ENCODE data around the gene XKR8.

Gene XKR8

GRCh38 chr1:27940870-27941560, 18.8 kb upstream of the XKR8 start:
- no peak for DNase-seq (ENCODE audit: low read depth)
- H3K4me3 ChIP-seq (ENCODE audit: low read depth, low read length), result no peak overlapping the region

GRCh38 chr1:27941671-27942540, 17.9 kb upstream of the XKR8 start:
- no peak for DNase-seq (ENCODE audit: low read depth)
- no peak for TF ChIP-seq CTCF (IDR thresholded peaks at IDR 0.05; ENCODE audit: insufficient read depth, low read depth, low read length, missing control alignments)
- H3K4me3 ChIP-seq (ENCODE audit: low read depth, low read length), result no peak overlapping the region

More at GRCh38 chr1:27940870-27941560, 18.8 kb upstream of the XKR8 start:
- no peak for TF ChIP-seq CTCF (IDR thresholded peaks at IDR 0.05; ENCODE audit: insufficient read depth, low read depth, low read length, missing control alignments)

- DNase-seq (ENCODE audit: low read depth), result no peak
- TF ChIP-seq CTCF (IDR thresholded peaks at IDR 0.05; ENCODE audit: insufficient read depth, low read depth, low read length, missing control alignments), result no peak
- H3K4me3 ChIP-seq (ENCODE audit: low read depth, low read length), result no peak overlapping the region
Measured at GRCh38 chr1:27945020-27945419, 14.8 kb upstream of the XKR8 start.

- TF ChIP-seq CTCF (IDR thresholded peaks at IDR 0.05; ENCODE audit: insufficient read depth, low read depth, low read length, missing control alignments), result no peak
- no peak for DNase-seq (ENCODE audit: low read depth)
- H3K4me3 ChIP-seq (ENCODE audit: low read depth, low read length), result no peak overlapping the region
Measured at GRCh38 chr1:27949027-27949426, 10.7 kb upstream of the XKR8 start.

GRCh38 chr1:27951396-27951795, 8.4 kb upstream of the XKR8 start:
- H3K4me3 ChIP-seq (ENCODE audit: low read depth, low read length), result no peak overlapping the region
- no peak for DNase-seq (ENCODE audit: low read depth)
- no peak for TF ChIP-seq CTCF (IDR thresholded peaks at IDR 0.05; ENCODE audit: insufficient read depth, low read depth, low read length, missing control alignments)

- no peak for DNase-seq (ENCODE audit: low read depth)
- H3K4me3 ChIP-seq (ENCODE audit: low read depth, low read length), result no peak overlapping the region
- TF ChIP-seq CTCF (IDR thresholded peaks at IDR 0.05; ENCODE audit: insufficient read depth, low read depth, low read length, missing control alignments), result no peak
Measured at GRCh38 chr1:27952147-27952546, 7.6 kb upstream of the XKR8 start.
